ENCODE results near the gene KREMEN1.

KREMEN1 gene

GRCh38 chr22:29049655-29050263 is 23.1 kb upstream of the KREMEN1 start:
- DNase-seq, result no peak

GRCh38 chr22:29050457-29050856 is 22.4 kb upstream of the KREMEN1 start:
- DNase-seq, result no peak

- DNase-seq, result no peak
Measured at GRCh38 chr22:29053048-29053702, 19.7 kb upstream of the KREMEN1 start.

GRCh38 chr22:29054251-29054767 is 18.5 kb upstream of the KREMEN1 start:
- no peak for DNase-seq

GRCh38 chr22:29055192-29055830 is 17.5 kb upstream of the KREMEN1 start:
- DNase-seq, result no peak

- DNase-seq, result no peak
Measured at GRCh38 chr22:29056472-29056871, 16.4 kb upstream of the KREMEN1 start.

GRCh38 chr22:29060251-29060869 is 12.5 kb upstream of the KREMEN1 start:
- no peak for DNase-seq

GRCh38 chr22:29060931-29061330 is 11.9 kb upstream of the KREMEN1 start:
- no peak for DNase-seq

- DNase-seq, result no peak
Measured at GRCh38 chr22:29061773-29062172, 11.1 kb upstream of the KREMEN1 start, which contains the start of gene C22orf31. TSS of gene C22orf31 (minus strand) at chr22:29061831. CDS start at chr22:29061792, 39 bp downstream.

- no peak for DNase-seq
Measured at GRCh38 chr22:29062286-29062821, 10.5 kb upstream of the KREMEN1 start.

- no peak for DNase-seq
Measured at GRCh38 chr22:29065468-29066190, 7.2 kb upstream of the KREMEN1 start.

- DNase-seq, result no peak
Measured at GRCh38 chr22:29069463-29069862, 3.4 kb upstream of the KREMEN1 start.

GRCh38 chr22:29070490-29070889 is 2.3 kb upstream of the KREMEN1 start:
- DNase-seq, result no peak

- DNase-seq, result peak; percentile 35
Measured at GRCh38 chr22:29071261-29072045, 1.4 kb upstream of the KREMEN1 start.

GRCh38 chr22:29072193-29072978 is 449 bp upstream of the KREMEN1 start:
- peak; percentile 86 for DNase-seq

- peak; percentile 29 for DNase-seq
Measured at GRCh38 chr22:29073618-29074275, 912 bp downstream of the KREMEN1 start.

GRCh38 chr22:29074276-29074772 is 1.5 kb downstream of the KREMEN1 start:
- no peak for DNase-seq

- no peak for DNase-seq
Measured at GRCh38 chr22:29078036-29078868, 5.4 kb downstream of the KREMEN1 start.

- DNase-seq, result no peak
Measured at GRCh38 chr22:29078869-29079207, 6.0 kb downstream of the KREMEN1 start.
